Mucosa of descending colon (tissue), 3 donors: ENCODE data around the gene AQR. TPM values are rescaled to one million over a fixed set of nuclear protein-coding genes. Genes with fewer than 3 reads are reported as not detected.
"Not testable (repeated sequence)": the region's sequence is repeated elsewhere in the genome, so short reads cannot be mapped to it uniquely, and the experiment has no call there.

Experiments used
- ATAC-seq: fragments of 200-7000 bp; cut with Tn5 transposase; one replicate; pipeline ENCODE4 v1.9.1; 2020; ENCODE audit warnings: mild to moderate bottlenecking, moderate library complexity
- DNase-seq, 3 donors: peaks; one replicate each; pipeline ENCODE4 v3.0.0-alpha.2; 2020
- H3K36me3 ChIP-seq: fragments of 200-600 bp; one replicate; pipeline ENCODE4 v1.8.0; 2021; ENCODE audit warnings: low read depth, mild to moderate bottlenecking
- H3K4me1 ChIP-seq: fragments of 200-600 bp; one replicate; pipeline ENCODE4 v1.8.0; 2021; ENCODE audit warnings: low read depth, mild to moderate bottlenecking
- H3K4me3 ChIP-seq: fragments of 200-600 bp; one replicate; pipeline ENCODE4 v1.8.0; 2021; ENCODE audit warnings: mild to moderate bottlenecking
- H3K9me3 ChIP-seq: fragments of 200-600 bp; one replicate; pipeline ENCODE4 v1.8.0; 2021; ENCODE audit warnings: mild to moderate bottlenecking
- CTCF ChIP-seq: fragments of 200-600 bp; IDR thresholded peaks from one replicate; pipeline ENCODE4 v1.8.0; 2022; ENCODE audit warnings: antibody characterized with exemption, mild to moderate bottlenecking
- intact Hi-C, 2 donors: fragments of 100-400 bp; cut with DNase I in 1 of 2; cut with micrococcal nuclease in 1 of 2; formaldehyde crosslinking; loops; one replicate each; pipeline versions ENCODE4 v1.11.0 to v1.11.1; 2022; cut with DNase I, micrococcal nuclease
- total RNA-seq, 3 donors: library from RNA; stranded (reverse); fragmentation: NEBNext Ultra II Directional in 2 of 3; extraction: Animal tissue kit (Norgen Biotek cat#: 25700) in 2 of 3; gene quantifications; one replicate each; pipeline versions ENCODE4 v1.2.1 to v1.2.4, GENCODE V29; 2021 to 2023
- donor health status: DM: no; HTN: no; CAD: no; lungs with moderate emphysema.
- donor health status: DM: no; HTN: no; CAD: no.
- donor health status: DM: no; HTN: yes; CAD: no.

Gene AQR
- total RNA-seq, 3 donors from 2014 or later = 25.1 to 26.6 (median 26.4) TPM

DNA sequence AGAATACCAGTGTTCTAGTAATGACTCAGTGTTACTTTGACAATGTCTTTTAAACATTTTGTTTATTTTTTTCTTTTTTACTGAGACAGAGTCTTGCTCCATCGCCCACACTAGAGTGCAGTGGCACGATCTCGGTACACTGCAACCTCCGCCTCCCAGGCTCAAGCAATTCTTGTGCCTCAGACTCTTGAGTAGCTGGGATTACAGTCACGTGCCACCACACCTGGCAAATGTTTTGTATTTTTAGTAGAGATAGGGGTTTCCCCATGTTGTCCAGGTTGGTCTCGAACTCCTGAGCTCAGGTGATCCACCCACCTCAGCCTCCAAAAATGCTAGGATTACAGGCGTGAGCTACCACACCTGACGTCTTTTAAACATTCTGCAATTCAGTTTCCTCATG, 15.7 kb downstream of the AQR start:
- Histone ChIP-seq H3K36me3 (no peaks in the 10 kb centered on the region), H3K4me1 (no peaks in the 10 kb centered on the region), H3K4me3 (no peak overlapping the region), H3K9me3 (no peaks in the 10 kb centered on the region)
- ATAC-seq (no peak), DNase-seq (no peak)
- intact Hi-C loops = no loop called here
- no peak for TF ChIP-seq CTCF

DNA sequence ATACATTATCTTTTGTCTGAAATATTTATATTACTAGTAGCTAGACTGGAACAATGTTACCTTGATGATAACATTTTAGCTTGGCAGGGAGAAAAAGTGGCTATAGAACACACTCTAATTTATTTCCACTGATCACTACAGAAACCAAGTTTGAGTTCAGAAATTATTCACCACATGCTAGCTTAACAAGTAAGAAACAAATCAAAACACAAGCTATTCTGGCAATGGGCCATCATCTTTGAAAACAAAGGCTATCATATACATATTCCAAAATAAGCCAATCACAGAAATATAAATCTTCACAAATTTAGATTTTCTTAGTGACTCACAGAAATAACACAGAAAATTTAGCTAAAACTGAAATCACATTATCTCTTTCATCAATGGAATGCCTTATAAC, 17.1 kb downstream of the AQR start:
- intact Hi-C loops = no loop called here
- Histone ChIP-seq H3K9me3 (no peaks in the 10 kb centered on the region), H3K4me3 (no peak overlapping the region), H3K36me3 (no peaks in the 10 kb centered on the region), H3K4me1 (no peaks in the 10 kb centered on the region)
- no peak for TF ChIP-seq CTCF
- DNase-seq (no peak), ATAC-seq (no peak)

DNA sequence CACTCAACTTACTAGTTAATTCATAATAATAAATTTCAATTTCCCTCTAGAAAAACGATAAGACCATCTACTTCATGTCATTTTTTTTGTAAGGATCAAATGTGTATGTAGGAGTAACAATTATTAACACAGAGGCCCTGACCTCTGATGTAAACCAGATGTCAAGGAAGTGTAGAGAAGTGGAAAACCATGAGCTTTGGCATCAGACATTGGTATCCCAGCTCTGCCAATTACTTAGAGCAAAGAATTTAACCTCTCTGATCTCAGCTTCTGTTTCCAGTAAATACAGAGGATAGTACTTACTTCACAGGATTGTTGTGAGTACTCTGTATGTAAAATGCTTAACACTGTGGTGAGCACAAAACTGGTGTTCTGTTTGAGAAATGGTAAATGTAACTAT, 17.5 kb downstream of the AQR start:
- H3K9me3 ChIP-seq = no peaks in the 10 kb centered on the region
- H3K4me3 ChIP-seq = no peak overlapping the region
- ATAC-seq (no peak), DNase-seq (no peak)
- no peaks in the 10 kb centered on the region for H3K36me3 ChIP-seq
- intact Hi-C loops = no loop called here
- TF ChIP-seq CTCF = no peak
- H3K4me1 ChIP-seq = no peaks in the 10 kb centered on the region

- intact Hi-C loops = no loop called here
- H3K36me3 ChIP-seq = no peaks in the 10 kb centered on the region
Observed at GRCh38 chr15:34944936-34945335, 24.6 kb downstream of the AQR start.

DNA sequence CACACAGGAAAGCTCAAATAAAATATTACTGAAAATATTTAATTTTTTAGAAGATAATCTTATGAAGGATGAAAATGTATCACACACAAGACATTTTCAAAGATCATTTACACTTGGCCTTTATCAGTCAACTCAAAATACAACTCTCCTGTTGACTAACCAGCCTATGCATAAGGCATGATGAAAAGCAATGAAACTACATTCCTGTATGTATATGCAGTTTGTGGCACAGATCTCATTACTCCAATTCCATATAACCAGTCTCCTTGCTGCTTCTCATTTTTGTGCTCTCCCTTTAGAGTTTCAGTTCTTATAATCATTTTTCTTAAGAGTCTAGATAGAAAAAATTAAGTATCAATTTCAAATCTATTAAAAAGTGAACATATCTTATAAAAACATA, 25.8 kb downstream of the AQR start:
- H3K9me3 ChIP-seq = no peaks in the 10 kb centered on the region
- no peaks in the 10 kb centered on the region for H3K36me3 ChIP-seq
- no peak for TF ChIP-seq CTCF
- H3K4me3 ChIP-seq = no peak overlapping the region
- DNase-seq (no peak), ATAC-seq (no peak)
- no peaks in the 10 kb centered on the region for H3K4me1 ChIP-seq
- intact Hi-C loops = no loop called here

More at GRCh38 chr15:34944936-34945335, 24.6 kb downstream of the AQR start:
- no peak for TF ChIP-seq CTCF
- no peak overlapping the region for H3K4me3 ChIP-seq
- H3K4me1 ChIP-seq = no peaks in the 10 kb centered on the region
- DNase-seq (no peak), ATAC-seq (no peak)
- H3K9me3 ChIP-seq = no peaks in the 10 kb centered on the region

DNA sequence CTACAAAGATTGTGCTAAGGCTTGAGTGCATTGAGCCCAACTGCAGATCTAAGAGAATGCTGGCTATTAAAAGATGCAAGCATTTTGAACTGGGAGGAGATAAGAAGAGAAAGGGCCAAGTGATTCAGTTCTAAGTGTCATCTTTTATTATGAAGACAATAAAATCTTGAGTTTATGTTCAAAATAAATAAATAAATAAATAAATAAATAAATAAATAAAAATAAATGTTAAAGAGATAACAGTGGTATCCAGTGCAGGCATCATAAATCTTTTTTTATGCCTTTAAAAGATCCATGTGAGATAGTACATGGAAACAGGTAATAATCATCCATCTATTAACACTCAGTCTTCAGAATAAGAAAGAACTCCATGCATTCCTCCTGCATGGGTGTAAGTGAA, 26.3 kb downstream of the AQR start:
- H3K9me3 ChIP-seq, H3K4me1 ChIP-seq, DNase-seq, H3K4me3 ChIP-seq, H3K36me3 ChIP-seq, intact Hi-C loops, ATAC-seq: not testable (repeated sequence)
